HepG2 (cell line): ENCODE results near the gene ZNF22. TPM values are rescaled to one million over a fixed set of nuclear protein-coding genes. Genes with fewer than 3 reads are reported as not detected.
A peak's percentile ranks its signal among the peaks of the same experiment; 100 is the strongest.

ENCODE experiments used
- ASH2L ChIP-seq: fragments of 300-600, 200-600 bp; sonication (generic); IDR thresholded peaks from 2 replicates; pipeline ENCODE4 v1.7.0; 2017; ENCODE audit warnings: low read depth, mild to moderate bottlenecking, moderate library complexity, mixed read lengths, low read length; ENCODE audit not compliant: insufficient read length
- ATF7-NPFF ChIP-seq: sonication (generic); formaldehyde crosslinking; IDR thresholded peaks from 2 replicates; pipeline ENCODE4 v1.8.1; 2023; ENCODE audit warnings: mild to moderate bottlenecking, low read depth, missing genetic modification reagents, moderate library complexity
- EEA1 ChIP-seq: sonication (generic); formaldehyde crosslinking; IDR thresholded peaks from 2 replicates; pipeline ENCODE4 v1.5.1; 2020; ENCODE audit warnings: mild to moderate bottlenecking, missing genetic modification reagents, borderline replicate concordance
- EED ChIP-seq: sonication (generic); formaldehyde crosslinking; IDR thresholded peaks from 2 replicates; pipeline ENCODE4 v1.5.0; 2020; ENCODE audit warnings: mild to moderate bottlenecking, missing genetic modification reagents
- HHEX ChIP-seq: IDR thresholded peaks from 2 replicates; pipeline ENCODE4 v1.6.1; 2016; ENCODE audit warnings: control low read depth
- MEF2D ChIP-seq: sonication (generic); formaldehyde crosslinking; IDR thresholded peaks from 2 replicates; pipeline ENCODE4 v1.5.1; 2020; ENCODE audit warnings: mild to moderate bottlenecking, missing genetic modification reagents
- MIER2 ChIP-seq: IDR thresholded peaks from 2 replicates; pipeline ENCODE4 v1.6.1; 2016; ENCODE audit warnings: missing biosample characterization, missing genetic modification reagents
- RFX5 ChIP-seq: IDR thresholded peaks from 2 replicates; pipeline ENCODE4 v1.6.1; 2011; ENCODE audit warnings: low read depth, low read length, improper control_type of control experiment
- SPEN ChIP-seq: sonication (generic); formaldehyde crosslinking; IDR thresholded peaks from 2 replicates; pipeline ENCODE4 v1.5.1; 2020; ENCODE audit warnings: low read depth, mild to moderate bottlenecking, missing genetic modification reagents
- STAG1 ChIP-seq: sonication (generic); formaldehyde crosslinking; IDR thresholded peaks from 2 replicates; pipeline ENCODE4 v1.4.0; 2020; ENCODE audit warnings: missing genetic modification reagents
- XRCC5 ChIP-seq: fragments of 200-400 bp; formaldehyde crosslinking; optimal IDR thresholded peaks from 2 replicates; pipeline ENCODE3; 2017; ENCODE audit warnings: mild to moderate bottlenecking, low read length
- ZNF10 ChIP-seq: sonication (generic); formaldehyde crosslinking; IDR thresholded peaks from 2 replicates; pipeline ENCODE4 v1.4.0; 2020; ENCODE audit warnings: mild to moderate bottlenecking, low read depth, missing genetic modification reagents, borderline replicate concordance
- ZNF274 ChIP-seq: sonication (generic); formaldehyde crosslinking; IDR thresholded peaks from 2 replicates; pipeline ENCODE4 v1.5.1; 2020; ENCODE audit warnings: mild to moderate bottlenecking, missing genetic modification reagents
- ZNF331 ChIP-seq: sonication (generic); formaldehyde crosslinking; IDR thresholded peaks from 2 replicates; pipeline ENCODE4 v1.4.0; 2020; ENCODE audit warnings: missing genetic modification reagents
- ZNF652 ChIP-seq: IDR thresholded peaks from 2 replicates; pipeline ENCODE4 v1.6.1; 2016; ENCODE audit warnings: low read depth, borderline replicate concordance
- ZNF678 ChIP-seq: sonication (generic); formaldehyde crosslinking; IDR thresholded peaks from 2 replicates; pipeline ENCODE4 v1.4.0; 2020; ENCODE audit warnings: mild to moderate bottlenecking, missing genetic modification reagents
- ZNF749 ChIP-seq: sonication (generic); formaldehyde crosslinking; IDR thresholded peaks from 2 replicates; pipeline ENCODE4 v1.8.0; 2022; ENCODE audit warnings: mild to moderate bottlenecking, missing genetic modification reagents, moderate library complexity, borderline replicate concordance
- polyA plus RNA-seq, 8 experiments: library from polyadenylated mRNA; depleted of rRNA in 3 of 8; stranded (reverse) in 7 of 8; unstranded in 1 of 8; fragments of >200 nt; fragmentation: Illumina TruSeq in 4 of 8; extraction: Trizol in 4 of 8; gene quantifications; 2 replicates each; pipeline versions ENCODE4 v1.2.1 to v1.2.3, GENCODE V29; 2011 to 2016; ENCODE audit warnings: low read depth in 4 of 8, missing spikeins in 1 of 8, mixed read lengths in 1 of 8; ENCODE audit not compliant: insufficient read depth in 1 of 8
- total RNA-seq, 5 experiments: library from RNA; depleted of rRNA; stranded (reverse); fragments of >200 nt; fragmentation: Illumina TruSeq; extraction: Trizol; gene quantifications; 2 replicates each; pipeline ENCODE4 v1.2.3, GENCODE V29; 2016; ENCODE audit warnings: low read depth in 1 of 5
- TF ChIP-seq, protein P1 (sequence below): sonication (generic); formaldehyde crosslinking; IDR thresholded peaks from 2 replicates; pipeline ENCODE4 v1.4.0; 2020; ENCODE audit warnings: mild to moderate bottlenecking, missing genetic modification reagents, borderline replicate concordance
- TF ChIP-seq, protein P2 (sequence below): sonication (generic); formaldehyde crosslinking; IDR thresholded peaks from 2 replicates; pipeline ENCODE4 v1.8.1; 2023; ENCODE audit warnings: mild to moderate bottlenecking, inconsistent platforms, moderate library complexity, missing genetic modification reagents, borderline replicate concordance
- TF ChIP-seq, protein P3 (sequence below): sonication (generic); formaldehyde crosslinking; IDR thresholded peaks from 2 replicates; pipeline ENCODE4 v1.4.0; 2020; ENCODE audit warnings: missing genetic modification reagents, borderline replicate concordance
- TF ChIP-seq, protein P4 (sequence below): sonication (generic); formaldehyde crosslinking; IDR thresholded peaks from 2 replicates; pipeline ENCODE4 v1.5.0; 2020; ENCODE audit warnings: missing genetic modification reagents, mild to moderate bottlenecking, borderline replicate concordance
- TF ChIP-seq, protein P5 (sequence below): IDR thresholded peaks from 2 replicates; pipeline ENCODE4 v1.6.1; 2016; ENCODE audit warnings: mild to moderate bottlenecking

Gene ZNF22
- total and polyA plus RNA-seq, 2 of the 13 experiments (the other 11 are each of a cell fraction or from before 2014, with no cell fraction given), result 0.40 to 1.3 TPM

DNA sequence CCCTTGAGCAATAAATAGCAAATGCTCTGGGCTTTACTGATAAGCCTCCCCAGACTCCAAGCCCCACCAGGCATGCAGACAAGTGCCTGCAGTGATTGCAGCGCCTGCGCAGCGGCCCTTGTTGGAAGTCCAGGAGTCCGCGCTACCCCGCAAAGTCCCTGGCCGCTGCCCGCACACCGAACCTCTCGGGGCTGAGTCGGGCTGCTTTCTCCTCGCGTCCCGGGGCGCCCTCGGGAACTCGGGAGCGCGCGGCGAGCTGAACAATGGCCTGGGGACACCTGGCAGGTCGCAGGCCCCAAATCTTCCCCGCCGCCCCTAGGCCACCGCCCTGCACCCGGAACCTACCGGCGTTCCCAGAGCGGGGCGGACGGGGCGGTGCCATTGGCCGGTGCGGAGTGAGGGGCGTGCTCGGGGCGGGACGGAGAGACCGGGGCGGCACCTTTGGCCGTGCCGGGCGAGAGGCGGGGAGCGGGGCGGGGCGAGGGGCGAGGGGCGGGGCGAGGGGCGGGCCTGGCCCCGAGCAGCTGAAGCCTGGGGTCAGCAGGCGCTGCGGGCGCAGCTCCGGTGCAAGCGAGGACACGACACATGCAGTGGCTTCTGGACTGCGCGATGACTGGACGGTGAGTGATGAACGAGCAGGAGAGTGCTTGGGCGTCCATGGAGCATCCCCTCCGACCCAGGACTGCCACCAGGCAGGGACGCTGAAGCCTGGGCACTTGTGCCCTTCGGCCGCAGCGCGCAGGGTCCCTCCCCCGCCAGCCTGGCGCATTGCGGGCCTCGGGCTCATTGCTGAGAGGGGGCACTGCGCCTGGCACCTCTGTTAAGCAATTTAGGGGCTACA, 41.3 kb upstream of the ZNF22 start, which contains the start of gene RASSF4 (continued):
- TF ChIP-seq RFX5 (no peak), HHEX (CRISPR knock-in tag) (no peak), ASH2L (peak; percentile 65), ZNF274 (CRISPR knock-in tag) (0 out of 2 replicates have a peak, but pooled peaks have one; percentile 10), MIER2 (CRISPR knock-in tag) (peak; percentile 3; the same call in 1 of the 2 replicates), ZNF331 (CRISPR knock-in tag) (no peak; the same call in 1 of the 2 replicates), ZNF652 (CRISPR knock-in tag) (no peak), EED (CRISPR knock-in tag) (no peak; the same call in 1 of the 2 replicates), ZNF10 (CRISPR knock-in tag) (no peak), ZNF749 (CRISPR knock-in tag) (0 out of 2 replicates have a peak, but pooled peaks have one; percentile 28), XRCC5 (peak; percentile 41), EEA1 (CRISPR knock-in tag) (no peak), MEF2D (CRISPR knock-in tag) (no peak), ZNF678 (CRISPR knock-in tag) (no peak), SPEN (CRISPR knock-in tag) (peak; percentile 86), ATF7-NPFF (0 out of 2 replicates have a peak, but pooled peaks have one; percentile 37), STAG1 (no peak)
- TF ChIP-seq, protein P1, sequence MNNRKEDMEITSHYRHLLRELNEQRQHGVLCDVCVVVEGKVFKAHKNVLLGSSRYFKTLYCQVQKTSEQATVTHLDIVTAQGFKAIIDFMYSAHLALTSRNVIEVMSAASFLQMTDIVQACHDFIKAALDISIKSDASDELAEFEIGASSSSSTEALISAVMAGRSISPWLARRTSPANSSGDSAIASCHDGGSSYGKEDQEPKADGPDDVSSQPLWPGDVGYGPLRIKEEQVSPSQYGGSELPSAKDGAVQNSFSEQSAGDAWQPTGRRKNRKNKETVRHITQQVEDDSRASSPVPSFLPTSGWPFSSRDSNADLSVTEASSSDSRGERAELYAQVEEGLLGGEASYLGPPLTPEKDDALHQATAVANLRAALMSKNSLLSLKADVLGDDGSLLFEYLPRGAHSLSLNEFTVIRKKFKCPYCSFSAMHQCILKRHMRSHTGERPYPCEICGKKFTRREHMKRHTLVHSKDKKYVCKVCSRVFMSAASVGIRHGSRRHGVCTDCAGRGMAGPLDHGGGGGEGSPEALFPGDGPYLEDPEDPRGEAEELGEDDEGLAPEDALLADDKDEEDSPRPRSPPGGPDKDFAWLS (CRISPR knock-in tag), result no peak
- TF ChIP-seq, protein P2, sequence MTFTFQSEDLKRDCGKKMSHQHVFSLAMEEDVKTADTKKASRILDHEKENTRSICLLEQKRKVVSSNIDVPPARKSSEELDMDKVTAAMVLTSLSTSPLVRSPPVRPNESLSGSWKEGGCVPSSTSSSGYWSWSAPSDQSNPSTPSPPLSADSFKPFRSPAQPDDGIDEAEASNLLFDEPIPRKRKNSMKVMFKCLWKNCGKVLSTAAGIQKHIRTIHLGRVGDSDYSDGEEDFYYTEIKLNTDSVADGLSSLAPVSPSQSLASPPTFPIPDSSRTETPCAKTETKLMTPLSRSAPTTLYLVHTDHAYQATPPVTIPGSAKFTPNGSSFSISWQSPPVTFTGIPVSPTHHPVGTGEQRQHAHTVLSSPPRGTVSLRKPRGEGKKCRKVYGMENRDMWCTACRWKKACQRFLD (CRISPR knock-in tag), result peak; percentile 71; the same call in 1 of the 2 replicates
- TF ChIP-seq, protein P3, sequence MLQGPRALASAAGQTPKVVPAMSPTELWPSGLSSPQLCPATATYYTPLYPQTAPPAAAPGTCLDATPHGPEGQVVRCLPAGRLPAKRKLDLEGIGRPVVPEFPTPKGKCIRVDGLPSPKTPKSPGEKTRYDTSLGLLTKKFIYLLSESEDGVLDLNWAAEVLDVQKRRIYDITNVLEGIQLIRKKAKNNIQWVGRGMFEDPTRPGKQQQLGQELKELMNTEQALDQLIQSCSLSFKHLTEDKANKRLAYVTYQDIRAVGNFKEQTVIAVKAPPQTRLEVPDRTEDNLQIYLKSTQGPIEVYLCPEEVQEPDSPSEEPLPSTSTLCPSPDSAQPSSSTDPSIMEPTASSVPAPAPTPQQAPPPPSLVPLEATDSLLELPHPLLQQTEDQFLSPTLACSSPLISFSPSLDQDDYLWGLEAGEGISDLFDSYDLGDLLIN (CRISPR knock-in tag), result no peak
- TF ChIP-seq, protein P4, sequence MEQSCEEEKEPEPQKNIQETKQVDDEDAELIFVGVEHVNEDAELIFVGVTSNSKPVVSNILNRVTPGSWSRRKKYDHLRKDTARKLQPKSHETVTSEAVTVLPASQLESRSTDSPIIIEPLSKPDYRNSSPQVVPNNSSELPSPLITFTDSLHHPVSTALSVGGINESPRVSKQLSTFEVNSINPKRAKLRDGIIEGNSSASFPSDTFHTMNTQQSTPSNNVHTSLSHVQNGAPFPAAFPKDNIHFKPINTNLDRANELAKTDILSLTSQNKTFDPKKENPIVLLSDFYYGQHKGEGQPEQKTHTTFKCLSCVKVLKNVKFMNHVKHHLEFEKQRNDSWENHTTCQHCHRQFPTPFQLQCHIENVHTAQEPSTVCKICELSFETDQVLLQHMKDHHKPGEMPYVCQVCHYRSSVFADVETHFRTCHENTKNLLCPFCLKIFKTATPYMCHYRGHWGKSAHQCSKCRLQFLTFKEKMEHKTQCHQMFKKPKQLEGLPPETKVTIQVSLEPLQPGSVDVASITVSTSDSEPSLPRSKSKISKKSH (CRISPR knock-in tag), result 0 out of 2 replicates have a peak, but pooled peaks have one; percentile 41
- TF ChIP-seq, protein P5, sequence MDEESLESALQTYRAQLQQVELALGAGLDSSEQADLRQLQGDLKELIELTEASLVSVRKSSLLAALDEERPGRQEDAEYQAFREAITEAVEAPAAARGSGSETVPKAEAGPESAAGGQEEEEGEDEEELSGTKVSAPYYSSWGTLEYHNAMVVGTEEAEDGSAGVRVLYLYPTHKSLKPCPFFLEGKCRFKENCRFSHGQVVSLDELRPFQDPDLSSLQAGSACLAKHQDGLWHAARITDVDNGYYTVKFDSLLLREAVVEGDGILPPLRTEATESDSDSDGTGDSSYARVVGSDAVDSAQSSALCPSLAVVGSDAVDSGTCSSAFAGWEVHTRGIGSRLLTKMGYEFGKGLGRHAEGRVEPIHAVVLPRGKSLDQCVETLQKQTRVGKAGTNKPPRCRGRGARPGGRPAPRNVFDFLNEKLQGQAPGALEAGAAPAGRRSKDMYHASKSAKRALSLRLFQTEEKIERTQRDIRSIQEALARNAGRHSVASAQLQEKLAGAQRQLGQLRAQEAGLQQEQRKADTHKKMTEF (CRISPR knock-in tag), result peak; percentile 72; the same call in 1 of the 2 replicates
